ENCODE measurements around the gene HELQ. TPM values are rescaled to one million over a fixed set of nuclear protein-coding genes. Genes with fewer than 3 reads are reported as not detected.
A peak's percentile ranks its signal among the peaks of the same experiment; 100 is the strongest.

Gene HELQ
- total RNA-seq, 1 donor from 2014 or later: 18.7 TPM

GRCh38 chr4:83382850-83383249, 72.8 kb downstream of the HELQ start:
- DNase-seq (ENCODE audit: low spot score) (no peak), ATAC-seq (no peak)
- intact Hi-C loops (cut with DNase I): no loop called here

GRCh38 chr4:83381173-83381572, 74.5 kb downstream of the HELQ start:
- ATAC-seq: no peak
- intact Hi-C loops (cut with DNase I): no loop called here

GRCh38 chr4:83378419-83378818, 77.2 kb downstream of the HELQ start:
- no peak for ATAC-seq
- intact Hi-C loops (cut with DNase I): no loop called here
- DNase-seq (ENCODE audit: low spot score): no peak

More at GRCh38 chr4:83381173-83381572, 74.5 kb downstream of the HELQ start:
- DNase-seq (ENCODE audit: low spot score): no peak

GRCh38 chr4:83372931-83373330, 82.7 kb downstream of the HELQ start:
- ATAC-seq: no peak
- intact Hi-C loops (cut with DNase I): no loop called here
- no peak for DNase-seq (ENCODE audit: low spot score)

GRCh38 chr4:83371936-83372335, 83.7 kb downstream of the HELQ start:
- DNase-seq (ENCODE audit: low spot score) (no peak), ATAC-seq (no peak)
- intact Hi-C loops (cut with DNase I): no loop called here

GRCh38 chr4:83371235-83371634, 84.4 kb downstream of the HELQ start:
- no peak for ATAC-seq
- intact Hi-C loops (cut with DNase I): no loop called here
- no peak for DNase-seq (ENCODE audit: low spot score)

GRCh38 chr4:83370640-83370906, 85.0 kb downstream of the HELQ start:
- ATAC-seq (peak; percentile 34), DNase-seq (ENCODE audit: low spot score) (no peak)
- intact Hi-C loops (cut with DNase I): no loop called here

GRCh38 chr4:83369831-83370639, 85.6 kb downstream of the HELQ start:
- intact Hi-C loops (cut with DNase I): no loop called here
- ATAC-seq (peak; percentile 69), DNase-seq (ENCODE audit: low spot score) (no peak)

GRCh38 chr4:83364312-83364711, 91.3 kb downstream of the HELQ start:
- intact Hi-C loops (cut with DNase I): no loop called here
- DNase-seq (ENCODE audit: low spot score) (no peak), ATAC-seq (no peak)

- DNase-seq (ENCODE audit: low spot score) (no peak), ATAC-seq (peak; percentile 41)
- intact Hi-C loops (cut with DNase I): no loop called here
These were observed 92.9 kb downstream of the HELQ start for GRCh38 chr4:83362492-83363329.

- intact Hi-C loops (cut with DNase I): no loop called here
These were observed 94.1 kb downstream of the HELQ start for GRCh38 chr4:83361416-83362103.

GRCh38 chr4:83360018-83360417, 95.6 kb downstream of the HELQ start:
- DNase-seq (ENCODE audit: low spot score) (no peak), ATAC-seq (no peak)
- intact Hi-C loops (cut with DNase I): no loop called here

More at GRCh38 chr4:83361416-83362103, 94.1 kb downstream of the HELQ start:
- DNase-seq (ENCODE audit: low spot score) (no peak), ATAC-seq (no peak)

GRCh38 chr4:83358410-83358809, 97.2 kb downstream of the HELQ start:
- intact Hi-C loops (cut with DNase I): no loop called here
- DNase-seq (ENCODE audit: low spot score) (no peak), ATAC-seq (no peak)

Other genes with a start within 250 kb of the HELQ start
- gene COQ2, start 171.0 kb downstream of the HELQ start, total RNA-seq: 9.4 TPM
- gene HPSE, start 121.0 kb downstream of the HELQ start, total RNA-seq: 4.1 TPM
- 37.0 TPM for gene MRPS18C, start 235 bp upstream of the HELQ start, total RNA-seq
- 18.8 TPM for gene ABRAXAS1, start 29.3 kb upstream of the HELQ start, total RNA-seq
- 7.8 TPM for gene GPAT3, start 80.3 kb upstream of the HELQ start, total RNA-seq